Loucy (cell line): Measurements from ENCODE around the gene GMPPA.

ENCODE experiments used
- H2AFZ ChIP-seq: fragments of 200-600 bp; sonication (generic); 2 replicates; pipeline ENCODE4 v1.6.0; 2016; ENCODE audit warnings: antibody characterized with exemption, mild to moderate bottlenecking, low read length, moderate library complexity
- H3F3A ChIP-seq: fragments of 200-600 bp; 2 replicates; pipeline ENCODE4 v1.6.0; 2016; ENCODE audit warnings: antibody characterized with exemption, low read depth, mild to moderate bottlenecking
- H3K27me3 ChIP-seq: fragments of 200-600 bp; sonication (generic); 2 replicates; pipeline ENCODE4 v1.6.1; 2014; ENCODE audit warnings: low read length, mild to moderate bottlenecking; ENCODE audit not compliant: insufficient read depth, poor library complexity, severe bottlenecking
- H3K36me3 ChIP-seq: fragments of 200-600 bp; sonication (generic); 2 replicates; pipeline ENCODE4 v1.6.1; 2016; ENCODE audit warnings: low read length; ENCODE audit not compliant: insufficient read depth
- H3K4me1 ChIP-seq: fragments of 200-600 bp; sonication (generic); 2 replicates; pipeline ENCODE4 v1.5.1; 2014; ENCODE audit warnings: low read length, mild to moderate bottlenecking; ENCODE audit not compliant: insufficient read depth, poor library complexity, severe bottlenecking
- H3K4me2 ChIP-seq: fragments of 200-600 bp; sonication (generic); 2 replicates; pipeline ENCODE4 v1.6.0; 2014; ENCODE audit warnings: antibody characterized with exemption, low read length, low read depth, mild to moderate bottlenecking; ENCODE audit not compliant: poor library complexity, severe bottlenecking
- H3K4me3 ChIP-seq: fragments of 200-600 bp; sonication (generic); 2 replicates; pipeline ENCODE4 v1.5.1; 2014; ENCODE audit warnings: low read length, mild to moderate bottlenecking, mixed read lengths; ENCODE audit not compliant: poor library complexity, severe bottlenecking
- H3K79me2 ChIP-seq: fragments of 200-600 bp; sonication (generic); 2 replicates; pipeline ENCODE4 v1.6.1; 2014; ENCODE audit warnings: low read length; ENCODE audit not compliant: insufficient read depth
- H3K9ac ChIP-seq: fragments of 200-600 bp; sonication (generic); 2 replicates; pipeline ENCODE4 v1.6.0; 2014; ENCODE audit warnings: mild to moderate bottlenecking, low read depth, low read length, moderate library complexity; ENCODE audit not compliant: poor library complexity, severe bottlenecking
- H3K9me2 ChIP-seq: fragments of 200-600 bp; sonication (generic); replicated peaks from 2 replicates; pipeline ENCODE4 v1.6.1; 2016; ENCODE audit warnings: low read depth, low read length, mixed read lengths
- H3K9me3 ChIP-seq: fragments of 200-600 bp; sonication (generic); 2 replicates; pipeline ENCODE4 v1.6.1; 2014; ENCODE audit warnings: mild to moderate bottlenecking, antibody characterized with exemption, low read length, low read depth; ENCODE audit not compliant: insufficient read depth
- H4K20me1 ChIP-seq: fragments of 200-600 bp; sonication (generic); 2 replicates; pipeline ENCODE4 v1.6.0; 2014; ENCODE audit warnings: antibody characterized with exemption, low read length, mild to moderate bottlenecking; ENCODE audit not compliant: insufficient read depth, poor library complexity, severe bottlenecking
- CTCF ChIP-seq: fragments of 200-600 bp; sonication (generic); conservative IDR thresholded peaks from 2 replicates; pipeline ENCODE4 v1.5.1; 2014; ENCODE audit warnings: mild to moderate bottlenecking, antibody characterized with exemption, low read length
- EZH2phosphoT487 ChIP-seq: fragments of 200-600 bp; IDR thresholded peaks from 2 replicates; pipeline ENCODE4 v1.6.1; 2018; ENCODE audit warnings: antibody characterized with exemption, mild to moderate bottlenecking, moderate library complexity, borderline replicate concordance

The GMPPA gene

GRCh38 chr2:219532378-219532649 is 33.6 kb downstream of the GMPPA start:
- no peaks in the 10 kb centered on the region for H4K20me1 ChIP-seq
- H3K27me3 ChIP-seq, result no peaks in the 10 kb centered on the region
- no peaks in the 10 kb centered on the region for H3K4me1 ChIP-seq
- H3K4me2 ChIP-seq, result no peak overlapping the region
- H3K36me3 ChIP-seq, result no peaks in the 10 kb centered on the region
- H3K9ac ChIP-seq, result no peak overlapping the region
- H3K9me3 ChIP-seq, result no peaks in the 10 kb centered on the region
- H2AFZ ChIP-seq, result no peak overlapping the region
- no peaks in the 10 kb centered on the region for H3K79me2 ChIP-seq
- no peaks in the 10 kb centered on the region for H3K9me2 ChIP-seq
- H3K4me3 ChIP-seq, result no peak overlapping the region
- TF ChIP-seq CTCF, result no peak
- no peaks in the 10 kb centered on the region for H3F3A ChIP-seq

GRCh38 chr2:219533930-219534661 is 35.4 kb downstream of the GMPPA start:
- H3K4me3 ChIP-seq, result no peak overlapping the region
- H3K9me3 ChIP-seq, result no peaks in the 10 kb centered on the region
- H3F3A ChIP-seq, result no peaks in the 10 kb centered on the region
- no peaks in the 10 kb centered on the region for H3K9me2 ChIP-seq
- H3K4me2 ChIP-seq, result no peak overlapping the region
- no peaks in the 10 kb centered on the region for H3K4me1 ChIP-seq
- H4K20me1 ChIP-seq, result no peaks in the 10 kb centered on the region
- H3K27me3 ChIP-seq, result no peaks in the 10 kb centered on the region
- no peak overlapping the region for H2AFZ ChIP-seq
- H3K79me2 ChIP-seq, result no peaks in the 10 kb centered on the region
- no peak for TF ChIP-seq EZH2phosphoT487
- TF ChIP-seq CTCF, result no peak
- H3K9ac ChIP-seq, result no peak overlapping the region
- H3K36me3 ChIP-seq, result no peaks in the 10 kb centered on the region

GRCh38 chr2:219536425-219536824 is 37.7 kb downstream of the GMPPA start:
- no peak for TF ChIP-seq EZH2phosphoT487
- no peak for TF ChIP-seq CTCF
- Histone ChIP-seq H3K4me2 (no peak overlapping the region), H3K9me2 (no peaks in the 10 kb centered on the region), H4K20me1 (no peaks in the 10 kb centered on the region), H2AFZ (no peak overlapping the region), H3K4me3 (no peak overlapping the region), H3K9ac (no peak overlapping the region), H3K36me3 (no peaks in the 10 kb centered on the region), H3K9me3 (no peaks in the 10 kb centered on the region), H3F3A (no peaks in the 10 kb centered on the region), H3K27me3 (no peaks in the 10 kb centered on the region), H3K4me1 (no peaks in the 10 kb centered on the region), H3K79me2 (no peaks in the 10 kb centered on the region)
